Right lung (tissue), 5 donors: ENCODE data around the gene TMEM51. TPM values are rescaled to one million over a fixed set of nuclear protein-coding genes. Genes with fewer than 3 reads are reported as not detected.

ENCODE experiments used
- DNase-seq, 2 donors: peaks; one replicate each; pipeline ENCODE4 v3.0.0-alpha.2; 2013
- polyA plus RNA-seq, 5 donors: library from polyadenylated mRNA; unstranded; fragments of 120-200 nt; gene quantifications; one replicate each; pipeline versions ENCODE4 v1.2.1 to v1.2.3, GENCODE V29; 2013; ENCODE audit warnings: inconsistent platforms in 1 of 5, low replicate concordance in 1 of 5; ENCODE audit not compliant: insufficient read length in 5 of 5, insufficient read depth in 1 of 5

TMEM51 gene
- polyA plus RNA-seq, 5 donors = 11.7 to 18.6 (median 13.1) TPM

DNA sequence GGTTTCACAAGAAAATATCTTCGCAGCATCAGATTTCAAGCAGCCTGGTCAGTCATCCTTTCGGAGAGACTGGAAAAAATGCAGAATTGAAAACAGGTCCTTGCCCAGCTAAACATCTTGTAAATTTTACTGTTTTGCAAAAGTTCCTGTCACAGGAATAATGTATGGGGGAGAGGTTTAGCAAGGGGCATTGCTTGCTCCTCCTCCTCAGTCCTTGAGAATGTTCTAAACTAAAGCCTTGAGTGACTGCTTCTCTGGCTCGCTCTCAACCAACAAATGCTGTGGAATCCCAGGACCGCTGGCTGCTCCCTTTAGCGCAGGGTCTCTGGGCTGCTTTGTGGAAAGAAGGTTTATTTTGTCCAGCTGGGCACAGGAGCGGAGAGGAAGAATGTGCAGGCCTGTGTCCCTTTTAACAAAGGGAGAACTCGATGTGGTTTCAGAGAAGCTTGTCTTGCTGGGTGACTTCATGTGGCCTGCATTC, 59.8 kb downstream of the TMEM51 start:
- DNase-seq = no peak

DNA sequence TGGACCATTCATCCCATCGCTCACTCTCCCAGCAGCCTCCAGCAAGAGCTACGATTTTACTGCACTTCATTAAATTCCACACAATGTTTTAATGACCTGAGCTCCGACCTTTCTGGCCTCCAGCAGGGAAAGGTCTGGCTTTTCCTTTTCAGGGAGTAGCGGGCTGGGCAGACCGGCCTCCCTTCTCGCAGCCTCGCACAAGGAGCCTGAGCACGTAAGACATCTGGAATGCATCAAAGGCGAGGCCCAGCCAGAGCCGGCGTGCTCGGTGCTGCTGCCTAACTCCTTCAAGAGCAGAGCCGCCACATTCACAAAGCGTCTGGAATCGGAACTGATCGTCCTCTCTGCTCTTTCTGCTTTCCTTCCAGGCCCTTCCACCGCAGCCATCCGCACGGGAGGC, 61.0 kb downstream of the TMEM51 start:
- DNase-seq = peak; percentile 49 to 58

DNA sequence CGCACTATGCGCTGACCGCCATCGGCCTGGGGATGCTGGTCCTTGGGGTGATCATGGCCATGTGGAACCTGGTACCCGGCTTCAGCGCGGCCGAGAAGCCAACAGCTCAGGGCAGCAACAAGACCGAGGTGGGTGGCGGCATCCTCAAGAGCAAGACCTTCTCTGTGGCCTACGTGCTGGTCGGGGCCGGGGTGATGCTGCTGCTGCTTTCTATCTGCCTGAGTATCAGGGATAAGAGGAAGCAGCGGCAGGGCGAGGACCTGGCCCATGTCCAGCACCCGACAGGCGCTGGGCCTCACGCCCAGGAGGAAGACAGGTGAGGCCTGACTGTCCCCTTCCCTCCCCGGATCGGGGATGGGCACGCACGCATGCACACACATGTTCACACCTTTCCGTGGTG, 61.6 kb downstream of the TMEM51 start:
- no peak for DNase-seq

DNA sequence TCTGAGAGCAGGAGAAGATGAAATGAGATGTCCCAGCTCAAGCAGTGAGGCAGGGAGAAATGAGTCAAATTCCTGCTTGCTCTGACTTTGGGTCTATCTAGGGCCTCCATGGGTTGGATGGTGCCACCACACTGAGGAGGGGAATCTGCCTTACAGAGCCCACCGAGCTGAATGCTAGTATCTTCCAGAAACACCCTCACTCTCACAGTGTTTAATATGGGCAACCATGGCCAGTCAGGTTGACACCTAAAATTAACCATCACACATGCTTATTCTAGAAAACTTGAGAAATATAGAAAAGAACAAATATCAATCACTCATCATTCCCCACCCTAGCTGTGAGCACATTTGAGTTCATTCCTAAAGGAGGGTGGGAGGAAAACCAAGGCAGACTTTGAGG, 64.1 kb downstream of the TMEM51 start:
- no peak for DNase-seq

DNA sequence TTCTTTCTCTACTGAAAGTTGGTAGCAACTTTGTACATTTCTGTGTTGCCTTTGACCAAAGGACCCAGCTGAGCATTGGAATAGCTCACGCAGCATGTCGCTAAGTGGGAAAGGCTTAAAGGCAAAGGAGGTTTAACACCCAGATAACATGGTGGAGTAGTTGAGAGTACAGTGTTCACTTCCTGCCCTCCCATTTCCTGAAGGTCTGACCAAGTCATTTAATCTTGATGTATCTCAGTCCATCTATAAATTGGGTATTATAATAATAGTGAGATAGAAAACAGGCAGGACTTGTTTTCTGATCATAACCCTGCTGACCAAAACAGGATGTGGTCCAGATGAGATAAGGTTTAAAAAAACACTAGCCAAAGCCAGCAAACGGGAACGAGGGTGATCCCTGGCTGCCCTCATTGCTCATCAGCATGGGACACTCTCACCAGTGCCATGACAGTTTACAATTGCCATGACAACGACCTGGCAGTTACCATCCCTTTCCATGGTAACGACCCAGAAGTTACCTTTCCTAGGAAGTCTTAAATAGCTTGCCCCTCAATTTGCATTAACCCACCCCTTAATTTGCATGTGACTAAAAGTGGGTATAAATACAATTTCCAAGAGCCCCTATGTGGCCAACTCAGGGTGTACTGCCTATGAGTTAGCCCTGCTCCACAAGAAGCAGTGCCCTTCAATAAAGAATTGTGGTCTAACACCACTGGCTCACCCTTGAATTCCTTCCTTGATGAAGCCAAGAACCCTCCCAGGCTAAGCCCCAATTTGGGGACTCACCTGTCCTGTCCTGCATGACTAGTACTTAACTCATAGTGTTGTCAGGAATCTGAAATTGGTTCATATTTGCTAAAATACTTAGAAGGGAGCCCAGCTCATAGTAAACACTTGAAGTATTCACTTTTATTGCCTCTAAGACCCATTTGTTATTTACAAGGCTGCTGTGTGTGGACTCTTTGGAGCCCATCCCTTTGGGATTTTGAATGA, 65.0 kb downstream of the TMEM51 start:
- no peak for DNase-seq

DNA sequence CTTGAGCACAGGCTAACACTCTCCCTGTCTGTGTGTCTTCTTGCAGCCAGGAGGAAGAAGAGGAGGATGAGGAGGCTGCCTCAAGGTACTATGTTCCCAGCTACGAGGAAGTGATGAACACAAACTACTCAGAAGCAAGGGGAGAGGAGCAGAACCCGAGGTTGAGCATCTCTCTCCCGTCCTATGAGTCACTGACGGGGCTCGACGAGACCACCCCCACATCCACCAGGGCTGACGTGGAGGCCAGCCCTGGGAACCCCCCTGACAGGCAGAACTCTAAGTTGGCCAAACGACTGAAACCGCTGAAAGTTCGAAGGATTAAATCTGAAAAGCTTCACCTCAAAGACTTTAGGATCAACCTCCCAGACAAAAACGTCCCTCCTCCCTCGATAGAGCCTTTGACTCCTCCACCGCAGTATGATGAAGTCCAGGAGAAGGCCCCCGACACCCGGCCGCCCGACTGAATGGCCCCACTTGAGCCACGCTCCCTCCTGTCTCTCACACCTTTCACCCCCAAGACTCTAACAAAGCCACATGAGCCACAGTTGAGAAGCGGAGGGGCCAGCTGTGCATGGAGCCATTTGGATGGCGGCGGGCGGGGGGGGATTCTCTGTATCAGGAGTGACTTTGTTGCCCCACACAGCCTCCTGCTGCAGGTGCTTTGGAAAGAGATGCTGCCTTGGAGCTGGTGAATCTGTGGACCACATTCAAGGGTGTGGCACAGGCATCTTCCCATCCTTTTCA, 65.9 kb downstream of the TMEM51 start:
- no peak for DNase-seq

DNA sequence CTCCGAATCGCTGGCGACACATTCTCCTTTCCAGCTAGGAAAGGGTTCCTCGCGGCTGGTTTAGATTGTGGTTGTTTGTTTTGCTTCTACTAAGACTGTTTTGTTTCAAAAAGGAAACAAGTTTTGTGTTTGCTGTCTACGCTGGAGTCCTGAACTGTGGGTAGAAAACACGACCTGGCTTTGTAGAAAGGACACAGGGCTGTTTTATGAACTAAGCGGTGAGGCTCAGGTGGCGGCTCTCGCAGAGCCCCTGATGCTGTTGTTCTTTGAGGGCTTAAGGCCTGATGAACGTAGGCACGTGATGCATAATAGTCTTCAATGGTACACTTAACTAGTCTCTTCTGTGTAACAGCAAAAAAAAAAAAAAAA, 66.5 kb downstream of the TMEM51 start:
- DNase-seq = no peak

DNA sequence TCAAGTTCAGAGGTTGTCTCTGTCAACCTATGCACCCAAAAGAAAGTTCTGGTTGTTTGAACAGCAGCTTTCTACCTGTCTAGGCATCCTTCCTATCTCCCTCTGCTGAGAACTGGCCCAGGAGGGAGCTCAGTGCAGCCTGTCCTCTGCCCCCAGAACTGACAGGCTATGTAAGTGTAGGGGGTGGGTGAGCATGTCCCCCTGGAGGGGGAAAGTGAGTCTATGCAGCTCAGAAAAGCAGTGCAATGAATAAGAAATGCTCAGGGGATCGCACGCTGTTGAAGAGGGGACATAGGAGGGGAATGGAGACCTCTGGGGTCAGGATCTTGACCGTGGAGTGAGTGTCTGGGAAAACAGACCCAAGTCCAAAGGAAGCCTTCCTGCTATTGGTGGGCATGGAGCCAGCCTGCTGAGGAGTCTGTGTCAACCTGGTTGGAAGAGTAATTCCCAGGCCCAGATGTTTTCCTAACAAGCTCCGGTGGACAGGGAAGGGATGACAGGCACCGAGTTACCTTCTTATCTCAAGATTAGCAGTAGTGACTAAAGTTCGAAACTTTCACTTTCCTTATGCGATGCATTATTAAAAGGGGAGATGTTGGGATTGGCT, 67.4 kb downstream of the TMEM51 start:
- no peak for DNase-seq

DNA sequence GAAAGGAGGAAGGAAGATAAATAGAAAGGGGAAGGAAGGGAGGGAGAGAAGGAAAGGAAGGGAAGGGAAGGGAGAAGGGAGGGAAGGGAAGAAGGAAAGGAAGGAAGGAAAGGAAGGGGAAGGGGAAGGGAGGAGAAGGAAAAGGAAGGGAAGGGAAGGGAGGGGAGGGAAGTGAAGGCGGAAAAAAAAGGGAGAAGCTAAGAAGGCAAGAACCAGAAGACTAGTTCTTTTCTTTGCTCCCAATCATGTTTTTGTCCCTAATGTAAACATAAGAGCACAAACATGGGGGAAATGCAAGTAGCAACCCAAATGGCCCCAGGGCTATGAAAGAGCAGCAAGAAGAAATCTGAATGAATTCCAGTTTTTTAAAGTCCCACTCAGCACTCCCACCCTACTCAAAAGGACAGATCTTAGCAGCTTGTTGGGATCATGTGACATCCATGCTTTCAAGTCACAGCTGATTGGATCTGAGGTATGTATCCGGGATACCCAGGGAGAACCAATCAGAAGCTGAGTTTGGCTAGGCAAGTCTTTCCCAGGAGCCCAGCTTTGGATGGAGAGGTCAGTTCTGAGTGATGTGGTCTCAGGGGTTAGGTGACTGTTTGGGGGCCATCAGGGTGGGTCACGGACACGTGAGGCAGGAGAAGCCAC, 69.2 kb downstream of the TMEM51 start:
- DNase-seq = no peak

DNA sequence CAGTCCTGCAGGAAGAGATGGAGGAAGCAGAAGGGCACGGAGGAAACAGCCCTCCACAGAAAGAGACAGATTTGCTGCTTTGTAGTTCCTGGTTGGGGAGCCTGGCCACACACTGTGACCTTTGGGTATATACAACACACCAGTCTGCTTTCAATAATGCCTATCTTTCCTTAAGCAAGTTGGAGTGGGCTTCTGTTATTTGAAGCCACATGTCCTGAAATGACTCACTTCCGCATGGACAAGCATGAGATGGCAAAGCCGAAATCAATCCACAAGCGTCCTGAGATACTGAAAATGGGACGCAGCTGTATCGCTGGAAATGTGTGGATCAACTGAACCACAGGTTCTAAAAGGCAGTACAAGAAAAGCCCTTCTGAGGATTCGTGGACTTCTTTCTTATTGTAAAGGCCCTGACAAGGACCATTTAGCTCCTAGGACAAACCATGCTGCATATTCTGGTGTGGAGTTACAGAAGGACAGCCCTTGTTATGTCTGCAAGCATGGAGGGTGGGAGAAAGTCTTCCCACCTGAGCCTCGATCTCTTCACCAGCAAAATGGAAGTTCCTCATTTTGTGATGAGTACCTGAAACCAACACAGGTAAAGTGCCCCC, 70.8 kb downstream of the TMEM51 start:
- DNase-seq = no peak

DNA sequence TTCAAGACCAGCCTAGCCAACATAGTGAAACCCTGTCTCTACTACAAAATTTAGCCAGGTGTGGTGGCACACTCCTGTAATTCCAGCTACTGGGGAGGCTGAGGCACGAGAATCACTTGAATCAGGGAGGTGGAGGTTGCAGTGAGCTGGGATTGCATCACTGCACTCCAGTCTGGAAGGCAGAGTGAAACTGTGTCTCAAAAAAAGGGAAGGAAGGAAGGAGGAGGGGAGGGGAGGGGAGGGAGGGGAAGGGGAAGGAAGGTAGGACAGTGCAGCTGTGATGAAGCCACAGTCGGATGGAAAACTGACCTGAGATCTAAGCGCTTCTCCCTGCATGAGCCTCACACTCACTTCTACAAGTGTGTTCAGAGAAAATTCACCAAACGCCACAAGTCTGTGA, 71.4 kb downstream of the TMEM51 start:
- no peak for DNase-seq

DNA sequence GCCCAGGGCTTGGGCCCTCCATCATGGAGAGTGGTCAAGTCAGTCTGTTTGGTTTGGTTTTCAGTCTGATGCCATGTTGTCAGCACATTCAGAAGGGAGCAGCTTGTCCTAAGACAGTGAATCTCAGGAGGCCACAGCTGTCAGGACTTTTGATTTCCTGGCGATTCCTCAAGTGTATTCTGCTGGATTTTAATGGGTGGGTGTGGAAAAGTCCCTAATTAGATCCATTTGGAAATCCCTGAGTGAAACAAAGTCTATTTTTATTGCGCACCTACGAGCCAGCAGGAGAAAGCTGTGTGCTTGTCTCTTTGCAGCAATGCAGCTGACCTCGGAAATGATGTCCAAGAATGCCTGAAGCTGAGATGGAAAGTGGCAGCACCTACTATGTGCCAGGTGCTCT, 71.9 kb downstream of the TMEM51 start:
- DNase-seq = no peak

DNA sequence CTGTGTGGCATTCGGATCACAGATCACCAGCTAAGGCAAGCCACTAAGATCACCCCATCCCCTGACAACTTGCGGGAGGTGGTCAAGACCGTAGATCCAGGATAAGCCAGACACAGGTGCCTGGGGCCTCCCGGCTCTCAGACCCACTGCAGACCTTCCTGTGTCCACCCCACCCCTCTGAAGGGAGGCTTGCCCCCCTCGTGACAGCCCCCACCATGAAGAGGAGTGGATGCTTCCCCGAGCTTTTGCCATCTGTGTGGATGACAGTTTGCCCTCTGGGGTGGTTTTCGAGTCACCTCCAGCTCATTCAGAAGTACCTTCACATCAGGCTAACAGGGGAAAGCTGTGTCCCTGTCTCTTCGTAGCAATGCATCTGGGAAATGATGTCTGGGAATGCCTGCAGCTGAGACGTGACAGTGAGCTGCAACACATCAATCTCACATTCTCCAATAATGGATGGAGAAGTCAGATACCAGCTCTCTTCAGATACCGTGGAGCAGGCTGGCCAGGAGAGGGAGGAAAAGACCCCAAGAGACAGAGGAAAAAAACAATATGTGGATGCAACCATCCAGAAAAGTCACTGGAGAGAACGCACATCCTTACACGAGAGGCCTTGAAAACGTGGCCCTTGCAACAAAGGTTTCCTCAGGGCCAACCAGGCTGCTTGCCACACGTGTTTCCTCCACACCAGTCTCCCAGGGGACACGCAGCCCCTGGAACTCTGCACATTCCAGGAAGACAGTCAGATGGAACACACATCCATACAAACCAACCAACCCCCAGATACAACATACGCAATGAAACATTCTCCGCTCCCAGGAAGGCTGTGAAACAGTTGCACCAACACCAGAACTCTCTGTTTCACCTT, 73.1 kb downstream of the TMEM51 start:
- no peak for DNase-seq

DNA sequence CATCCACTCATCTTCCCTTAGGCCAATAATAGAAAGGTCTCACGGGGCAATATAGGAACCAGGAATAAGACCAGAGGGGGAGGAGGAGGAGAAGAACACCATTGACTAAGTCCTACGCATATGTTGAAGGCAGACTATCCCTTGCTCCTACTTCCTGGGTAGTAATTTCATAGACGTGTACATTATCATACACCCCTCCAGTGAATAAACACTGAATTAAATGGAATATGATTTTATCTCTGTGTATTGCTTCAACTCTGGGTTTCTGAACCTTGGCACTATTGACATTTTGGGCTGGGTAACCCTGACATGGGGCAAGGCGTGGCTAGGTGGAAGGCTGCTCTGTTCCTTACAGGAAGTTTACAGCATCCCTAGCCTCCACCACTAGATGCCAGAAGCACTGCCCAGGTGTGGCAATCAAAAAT, 76.2 kb downstream of the TMEM51 start:
- no peak for DNase-seq

DNA sequence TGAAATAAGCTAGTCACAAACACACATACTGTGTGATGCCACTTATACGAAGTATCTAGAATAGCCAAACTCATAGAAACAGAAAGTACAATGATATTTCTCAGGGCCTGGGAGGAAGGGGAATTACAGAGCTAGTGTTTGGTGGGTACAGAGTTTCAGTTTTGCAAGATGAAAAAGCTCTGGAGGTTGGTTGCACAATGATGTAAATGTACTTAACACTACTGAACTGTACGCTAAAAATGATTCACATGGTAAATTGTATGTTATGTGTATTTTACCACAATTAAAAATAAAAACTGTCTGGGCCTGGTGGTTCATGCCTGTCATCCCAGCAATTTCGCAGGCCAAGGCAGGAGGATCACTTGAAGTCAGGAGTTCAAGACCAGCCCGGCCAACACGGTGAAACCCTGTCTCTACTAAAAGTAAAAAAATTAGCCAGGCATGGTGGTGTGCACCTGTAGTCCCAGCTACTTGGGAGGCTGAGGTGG, 78.2 kb downstream of the TMEM51 start:
- no peak for DNase-seq

DNA sequence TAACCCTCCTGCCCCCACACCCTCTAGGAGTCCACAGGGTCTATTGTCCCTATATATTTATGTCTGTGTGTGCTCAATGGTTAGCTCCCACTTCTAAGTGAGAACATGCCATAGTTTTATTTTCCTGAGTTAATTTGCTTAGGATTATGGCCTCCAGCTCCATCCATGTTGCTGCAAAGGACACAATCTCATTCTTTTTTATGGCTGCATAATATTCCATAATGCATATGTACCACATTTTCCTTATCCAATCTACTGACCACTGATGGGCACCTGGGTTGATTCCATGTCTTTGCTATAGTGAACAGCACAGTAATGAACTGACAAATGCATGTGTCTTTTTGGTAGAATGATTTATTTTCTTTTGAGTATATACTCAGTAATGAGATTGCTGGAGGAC, 80.1 kb downstream of the TMEM51 start:
- DNase-seq = no peak

DNA sequence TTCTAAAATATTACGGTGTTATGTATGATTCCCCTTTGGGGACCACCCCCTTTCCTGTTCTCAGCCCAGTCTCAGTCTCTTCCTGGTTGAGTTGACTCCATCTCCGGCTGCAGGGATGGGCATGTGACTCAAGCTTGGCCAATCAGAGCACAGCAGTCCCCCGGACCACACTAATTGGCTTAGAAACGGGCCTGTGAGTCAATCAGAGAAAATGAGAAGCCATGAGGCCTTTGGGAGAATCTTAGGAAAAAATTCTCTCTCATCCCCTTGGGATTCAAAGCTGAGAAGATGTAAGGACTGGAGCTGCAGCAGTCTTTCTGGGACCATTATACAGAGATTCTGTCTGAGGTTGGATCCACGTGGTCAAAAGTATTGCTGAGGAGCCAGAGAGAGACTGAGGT, 82.8 kb downstream of the TMEM51 start:
- no peak for DNase-seq

DNA sequence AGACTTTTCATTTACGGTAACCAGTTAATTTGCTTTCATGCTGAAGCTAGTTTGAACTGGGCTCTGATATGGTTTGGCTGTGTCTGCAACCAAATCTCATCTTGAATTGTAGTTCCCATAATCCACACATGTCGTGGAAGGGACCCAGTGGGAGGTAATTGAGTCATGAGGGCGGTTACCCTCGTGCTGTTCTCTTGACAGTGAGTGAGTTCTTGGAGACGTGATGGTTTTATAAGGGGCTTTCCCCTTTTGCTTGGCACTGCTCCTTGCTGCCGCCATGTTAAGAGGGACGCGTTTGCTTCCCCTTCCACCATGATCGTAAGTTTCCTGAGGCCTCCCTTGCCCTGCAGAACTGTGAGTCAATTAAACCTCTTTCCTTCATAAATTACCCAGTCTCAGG, 83.2 kb downstream of the TMEM51 start:
- no peak for DNase-seq

DNA sequence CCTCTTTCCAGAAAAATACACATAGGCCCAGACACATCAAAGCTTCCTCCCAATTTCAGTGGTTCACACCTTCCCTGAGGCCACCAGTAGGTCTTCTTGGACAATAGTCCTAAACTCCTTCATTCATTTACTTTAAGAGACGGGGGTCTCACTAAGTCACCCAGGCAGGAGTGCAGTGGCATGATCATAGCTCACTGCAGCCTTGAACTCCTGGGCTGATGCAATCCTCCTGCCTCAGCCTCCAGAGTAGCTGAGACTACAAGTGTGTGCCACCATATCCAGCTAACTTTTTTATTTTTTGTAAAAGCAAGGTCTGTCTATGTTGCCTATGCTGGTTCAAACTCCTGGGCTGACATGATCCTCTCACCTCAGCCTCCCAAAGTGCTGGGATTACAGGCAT, 85.2 kb downstream of the TMEM51 start:
- DNase-seq = no peak

DNA sequence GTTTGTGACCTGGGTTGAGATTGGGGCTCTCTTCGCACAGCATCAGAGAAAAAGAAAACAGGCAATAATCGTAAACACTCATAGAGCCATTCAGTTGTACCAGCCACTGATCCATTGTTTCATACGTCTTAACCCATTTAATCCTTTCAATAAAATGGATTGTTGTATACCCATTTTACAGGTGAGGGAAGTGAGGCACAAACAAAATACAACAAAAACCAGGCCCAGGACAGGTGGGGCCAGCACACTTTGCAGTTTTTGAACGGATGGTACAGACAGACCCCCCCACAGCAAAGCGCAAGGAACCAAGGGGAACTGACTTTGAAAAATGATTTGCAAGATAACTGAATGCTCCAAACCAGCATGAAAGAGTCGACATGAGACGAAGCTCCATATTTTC, 89.2 kb downstream of the TMEM51 start:
- DNase-seq = no peak
